Peyer's patch (tissue), 4 donors: ENCODE data around the gene RAB28.

Source experiments
- POLR2A ChIP-seq, 2 donors: fragments of 450-650 bp; IDR thresholded peaks; one replicate each; pipeline ENCODE4 v1.5.1; 2017; ENCODE audit warnings: antibody characterized with exemption in 2 of 2, mild to moderate bottlenecking in 2 of 2, moderate library complexity in 2 of 2
- TF ChIP-seq, protein P1 (sequence below), 6 experiments: fragments of 450-650 bp in 4 of 6; fragments of 200-600 bp in 2 of 6; sonication (generic) in 1 of 6; IDR thresholded peaks; one replicate each; pipeline ENCODE4 v1.5.1; 2017 to 2019; ENCODE audit warnings: antibody characterized with exemption in 6 of 6, mild to moderate bottlenecking in 3 of 6, moderate library complexity in 1 of 6

DNA sequence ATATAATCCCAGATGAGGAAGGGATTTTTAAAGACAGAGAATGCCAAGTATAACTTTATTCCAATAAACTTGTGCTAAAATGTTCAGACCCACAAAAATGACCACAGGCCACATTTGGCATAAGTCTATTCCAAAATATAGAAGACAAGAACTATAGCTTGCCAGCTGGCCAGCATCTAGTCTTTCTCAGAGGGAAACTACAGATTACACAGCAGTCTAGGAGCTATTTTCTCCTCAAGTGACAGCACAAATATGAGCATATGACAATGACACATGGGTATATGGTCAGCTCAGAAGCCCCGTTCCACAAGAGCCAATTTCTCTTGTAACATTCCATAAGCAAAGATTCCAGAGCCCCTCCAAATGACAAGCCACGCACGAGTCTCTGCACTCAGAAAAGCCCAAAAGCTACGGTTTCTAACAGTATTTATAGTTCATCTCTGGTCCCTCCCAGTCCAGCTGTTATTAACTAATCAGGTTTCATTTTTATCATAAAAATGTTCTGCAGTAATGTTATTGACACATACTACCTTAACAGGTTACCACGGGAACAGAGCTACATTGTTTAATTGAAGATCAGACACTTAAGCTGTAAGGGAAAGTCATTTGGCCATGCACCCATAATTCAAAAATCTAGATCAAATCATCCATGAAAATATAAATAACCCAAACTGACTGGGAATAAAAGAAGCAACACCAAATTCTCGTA lies 70.3 kb downstream of the RAB28 start:
- TF ChIP-seq, protein P1, sequence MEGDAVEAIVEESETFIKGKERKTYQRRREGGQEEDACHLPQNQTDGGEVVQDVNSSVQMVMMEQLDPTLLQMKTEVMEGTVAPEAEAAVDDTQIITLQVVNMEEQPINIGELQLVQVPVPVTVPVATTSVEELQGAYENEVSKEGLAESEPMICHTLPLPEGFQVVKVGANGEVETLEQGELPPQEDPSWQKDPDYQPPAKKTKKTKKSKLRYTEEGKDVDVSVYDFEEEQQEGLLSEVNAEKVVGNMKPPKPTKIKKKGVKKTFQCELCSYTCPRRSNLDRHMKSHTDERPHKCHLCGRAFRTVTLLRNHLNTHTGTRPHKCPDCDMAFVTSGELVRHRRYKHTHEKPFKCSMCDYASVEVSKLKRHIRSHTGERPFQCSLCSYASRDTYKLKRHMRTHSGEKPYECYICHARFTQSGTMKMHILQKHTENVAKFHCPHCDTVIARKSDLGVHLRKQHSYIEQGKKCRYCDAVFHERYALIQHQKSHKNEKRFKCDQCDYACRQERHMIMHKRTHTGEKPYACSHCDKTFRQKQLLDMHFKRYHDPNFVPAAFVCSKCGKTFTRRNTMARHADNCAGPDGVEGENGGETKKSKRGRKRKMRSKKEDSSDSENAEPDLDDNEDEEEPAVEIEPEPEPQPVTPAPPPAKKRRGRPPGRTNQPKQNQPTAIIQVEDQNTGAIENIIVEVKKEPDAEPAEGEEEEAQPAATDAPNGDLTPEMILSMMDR (IDR thresholded peaks at IDR 0.05): no peak
- TF ChIP-seq POLR2A (IDR thresholded peaks at IDR 0.05): no peak
